GM15510 (cell line): Measurements from ENCODE around the gene CYBC1.

ENCODE experiments used
- POLR2A ChIP-seq: IDR thresholded peaks from 3 replicates; pipeline ENCODE4 v1.6.1; 2011; ENCODE audit warnings: borderline replicate concordance; ENCODE audit not compliant: insufficient read length; ENCODE audit errors: extremely low read depth

The CYBC1 gene

GRCh38 chr17:82487910-82488309, 37.4 kb upstream of the CYBC1 start:
- no peak for TF ChIP-seq POLR2A

GRCh38 chr17:82486231-82487094, 35.9 kb upstream of the CYBC1 start:
- no peak for TF ChIP-seq POLR2A

- no peak for TF ChIP-seq POLR2A
These were observed 33.3 kb upstream of the CYBC1 start for GRCh38 chr17:82483836-82484235.

GRCh38 chr17:82483204-82483660, 32.7 kb upstream of the CYBC1 start:
- TF ChIP-seq POLR2A, result no peak

GRCh38 chr17:82480318-82480717, 29.8 kb upstream of the CYBC1 start:
- no peak for TF ChIP-seq POLR2A

GRCh38 chr17:82479602-82480001, 29.1 kb upstream of the CYBC1 start:
- TF ChIP-seq POLR2A, result no peak

- TF ChIP-seq POLR2A, result no peak
These were observed 27.4 kb upstream of the CYBC1 start for GRCh38 chr17:82477934-82478333.

- no peak for TF ChIP-seq POLR2A
These were observed 24.9 kb upstream of the CYBC1 start for GRCh38 chr17:82475458-82475857.

GRCh38 chr17:82474223-82475010, 23.9 kb upstream of the CYBC1 start:
- no peak for TF ChIP-seq POLR2A

- TF ChIP-seq POLR2A, result no peak
These were observed 19.5 kb upstream of the CYBC1 start for GRCh38 chr17:82470065-82470464.

GRCh38 chr17:82468692-82469091, 18.1 kb upstream of the CYBC1 start:
- TF ChIP-seq POLR2A, result no peak

GRCh38 chr17:82465023-82465603, 14.6 kb upstream of the CYBC1 start:
- TF ChIP-seq POLR2A, result no peak

- TF ChIP-seq POLR2A, result no peak
These were observed 14.0 kb upstream of the CYBC1 start for GRCh38 chr17:82464567-82464929.

- no peak for TF ChIP-seq POLR2A
These were observed 13.5 kb upstream of the CYBC1 start for GRCh38 chr17:82463925-82464566.

GRCh38 chr17:82463391-82463790, 12.8 kb upstream of the CYBC1 start:
- TF ChIP-seq POLR2A, result no peak
